GM19463 (cell line): ENCODE data around the gene CFAP410.
"Not testable (repeated sequence)": the region's sequence is repeated elsewhere in the genome, so short reads cannot be mapped to it uniquely, and the experiment has no call there.

Experiments
- ATAC-seq: cut with Tn5 transposase; IDR thresholded peaks from one replicate; pipeline ENCODE4 v1.9.1; 2021; ENCODE audit warnings: mild to moderate bottlenecking, moderate library complexity; ENCODE audit not compliant: unreplicated experiment

The CFAP410 gene

DNA sequence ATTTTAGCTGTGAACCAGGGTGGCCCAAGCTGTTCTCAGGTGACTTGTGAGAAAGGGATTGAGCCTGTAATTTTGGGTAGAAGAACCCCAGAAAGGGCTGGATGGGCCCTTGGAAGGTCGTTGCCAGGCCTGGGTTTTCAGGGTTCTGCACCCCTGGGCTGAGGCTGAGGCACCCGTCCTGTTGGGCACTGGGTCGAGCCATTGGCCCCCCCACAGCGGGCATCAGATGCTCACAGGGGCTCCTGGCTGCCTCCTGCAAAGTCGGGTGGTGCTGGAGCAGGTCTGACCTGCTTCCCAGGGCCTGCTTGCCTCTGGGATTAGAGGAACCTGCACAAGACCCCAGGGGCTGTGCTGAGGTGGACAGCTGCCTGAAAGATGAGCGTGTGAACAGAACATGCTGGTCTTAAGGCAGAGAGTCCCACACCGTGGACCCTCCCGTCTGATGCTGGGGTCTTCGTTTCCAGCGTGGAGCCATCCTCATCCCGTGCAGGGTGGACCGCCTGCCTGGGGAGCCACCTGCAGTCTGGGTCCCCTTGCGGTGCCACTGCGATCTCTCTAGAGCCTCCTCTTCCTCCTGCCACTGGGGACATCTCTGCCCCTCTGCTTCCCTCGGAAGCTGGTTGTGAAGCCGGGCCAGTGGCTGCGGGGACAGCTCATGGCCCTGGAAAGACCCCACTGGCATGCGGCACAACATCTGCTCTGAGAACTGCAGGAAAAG lies 12.5 kb upstream of the CFAP410 start:
- ATAC-seq = no peak

- ATAC-seq = no peak
Observed at GRCh38 chr21:44350773-44351481, 11.7 kb upstream of the CFAP410 start.

- ATAC-seq = no peak
Observed at GRCh38 chr21:44349847-44350772, 10.9 kb upstream of the CFAP410 start.

GRCh38 chr21:44349416-44349846 lies 10.2 kb upstream of the CFAP410 start:
- ATAC-seq = no peak

GRCh38 chr21:44348861-44349260 lies 9.7 kb upstream of the CFAP410 start:
- ATAC-seq = no peak

DNA sequence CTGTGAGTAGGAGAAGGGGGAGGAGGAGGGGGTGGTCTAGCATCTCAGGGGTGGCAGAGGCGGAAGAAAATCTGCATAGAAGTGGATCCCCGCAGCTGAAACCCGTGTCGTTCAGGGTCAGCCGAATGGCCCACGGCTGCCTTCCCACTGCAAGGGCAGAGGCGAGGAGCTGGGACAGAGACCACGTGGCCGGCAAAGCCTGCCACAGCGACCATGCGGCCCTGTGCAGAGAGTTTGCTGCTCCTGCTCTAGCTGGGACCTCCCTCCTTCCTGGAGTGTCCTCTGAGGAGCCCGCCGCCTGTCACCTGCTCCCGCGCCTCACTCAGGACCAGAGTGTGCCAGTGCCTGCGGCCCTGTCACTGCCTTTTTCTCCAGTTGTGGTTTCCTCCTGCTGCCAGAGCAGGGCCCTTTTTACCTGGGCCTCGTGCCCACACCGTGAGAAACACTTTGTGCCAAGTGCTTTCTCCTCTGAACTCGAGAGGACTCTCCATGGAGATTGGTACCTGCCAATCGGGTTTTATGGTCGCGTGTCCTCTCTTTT lies 8.8 kb upstream of the CFAP410 start:
- no peak for ATAC-seq

- ATAC-seq = no peak
Observed at GRCh38 chr21:44345495-44345894, 6.3 kb upstream of the CFAP410 start.

- ATAC-seq = no peak
Observed at GRCh38 chr21:44344541-44345183, 5.5 kb upstream of the CFAP410 start.

DNA sequence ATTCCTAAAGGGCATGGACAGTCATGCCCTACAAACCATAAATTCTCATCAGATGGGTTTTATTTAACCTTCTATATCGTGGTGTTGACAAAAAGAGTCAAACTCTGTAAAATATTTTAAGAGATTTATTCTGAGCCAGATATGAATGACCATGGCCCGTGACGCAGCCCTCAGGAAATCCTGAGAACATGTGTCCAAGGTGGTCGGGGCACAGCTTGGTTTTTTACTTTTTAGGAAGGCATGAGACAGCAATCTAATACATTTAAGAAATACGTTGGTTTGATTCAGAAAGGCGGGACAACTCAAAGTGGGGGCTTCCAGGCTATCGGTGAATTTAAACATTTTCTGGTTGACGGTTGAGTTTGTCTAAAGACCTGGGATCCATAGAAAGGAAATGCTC lies 3.8 kb upstream of the CFAP410 start:
- not testable (repeated sequence) for ATAC-seq

DNA sequence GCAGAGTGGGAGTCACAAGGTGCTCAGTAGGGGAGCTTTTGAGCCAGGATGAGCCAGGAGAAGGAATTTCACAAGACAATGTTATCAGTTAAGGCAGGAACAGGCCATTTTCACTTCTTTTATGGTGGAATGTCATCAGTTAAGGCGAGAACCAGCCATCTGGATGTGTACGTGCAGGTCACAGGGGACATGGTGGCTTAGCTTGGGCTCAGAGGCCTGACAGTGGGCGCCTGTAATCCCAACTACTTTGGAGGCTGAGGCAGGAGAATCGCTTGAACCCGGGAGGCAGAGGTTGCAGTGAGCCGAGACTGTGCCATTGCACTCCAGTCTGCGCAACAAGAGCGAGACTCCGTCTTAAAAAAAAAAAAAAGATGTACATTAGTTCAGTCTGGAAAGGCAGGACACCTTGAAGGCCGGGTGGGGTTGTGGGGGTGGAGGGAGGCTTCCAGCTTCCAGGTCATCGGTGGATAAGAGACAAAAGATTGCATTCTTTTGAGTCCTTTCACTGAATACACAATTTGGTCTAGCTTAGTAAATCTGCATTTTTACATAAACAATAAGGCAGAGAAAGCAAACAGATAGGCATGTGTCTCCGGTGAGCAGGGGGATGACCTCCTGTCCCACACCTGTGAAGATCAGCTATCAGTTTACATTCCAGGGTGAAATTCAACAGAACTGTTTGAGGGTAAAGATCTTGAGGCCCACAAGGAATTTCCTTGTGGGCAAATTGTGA lies 2.7 kb upstream of the CFAP410 start:
- ATAC-seq = not testable (repeated sequence)

GRCh38 chr21:44337941-44338895 lies 972 bp downstream of the CFAP410 start:
- no peak for ATAC-seq

- no peak for ATAC-seq
Observed at GRCh38 chr21:44337449-44337848, 1.7 kb downstream of the CFAP410 start.

DNA sequence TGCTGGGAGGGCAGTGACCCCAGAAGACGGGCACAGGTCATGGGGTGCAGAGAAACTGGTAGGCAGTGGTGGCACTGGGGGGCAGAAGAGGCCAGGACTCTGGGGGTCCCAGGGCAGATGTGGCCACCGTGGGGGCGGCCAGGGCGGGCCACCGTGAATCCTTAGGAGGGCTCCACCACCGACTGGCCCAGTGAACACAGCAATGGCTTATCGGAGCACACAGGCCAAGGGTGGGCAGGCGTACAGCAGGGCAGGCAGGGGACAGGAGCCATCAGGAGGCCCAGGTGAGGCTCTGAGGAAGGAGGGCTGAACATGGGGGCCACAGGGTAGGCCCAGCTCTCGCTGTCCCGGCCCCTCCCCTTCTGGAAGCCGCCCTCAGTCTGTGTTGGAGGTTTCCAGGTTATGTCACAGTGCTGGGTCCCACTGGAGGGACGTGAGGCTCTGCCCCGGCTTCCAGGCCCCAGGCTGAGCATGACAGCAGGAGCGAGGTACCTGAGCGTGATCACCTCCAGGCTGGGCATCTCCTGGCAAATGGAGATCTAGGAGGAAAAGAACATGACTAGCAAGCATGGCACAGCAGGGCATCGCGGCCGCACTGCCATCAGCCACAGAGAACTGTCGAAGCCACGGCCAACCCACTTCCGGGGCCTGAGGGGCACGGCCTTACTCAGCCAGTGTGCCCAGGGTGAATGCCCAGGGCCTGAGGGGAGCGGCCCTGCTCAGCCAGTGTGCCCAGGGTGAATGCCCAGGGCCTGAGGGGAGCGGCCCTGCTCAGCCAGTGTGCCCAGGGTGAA lies 3.7 kb downstream of the CFAP410 start:
- no peak for ATAC-seq

DNA sequence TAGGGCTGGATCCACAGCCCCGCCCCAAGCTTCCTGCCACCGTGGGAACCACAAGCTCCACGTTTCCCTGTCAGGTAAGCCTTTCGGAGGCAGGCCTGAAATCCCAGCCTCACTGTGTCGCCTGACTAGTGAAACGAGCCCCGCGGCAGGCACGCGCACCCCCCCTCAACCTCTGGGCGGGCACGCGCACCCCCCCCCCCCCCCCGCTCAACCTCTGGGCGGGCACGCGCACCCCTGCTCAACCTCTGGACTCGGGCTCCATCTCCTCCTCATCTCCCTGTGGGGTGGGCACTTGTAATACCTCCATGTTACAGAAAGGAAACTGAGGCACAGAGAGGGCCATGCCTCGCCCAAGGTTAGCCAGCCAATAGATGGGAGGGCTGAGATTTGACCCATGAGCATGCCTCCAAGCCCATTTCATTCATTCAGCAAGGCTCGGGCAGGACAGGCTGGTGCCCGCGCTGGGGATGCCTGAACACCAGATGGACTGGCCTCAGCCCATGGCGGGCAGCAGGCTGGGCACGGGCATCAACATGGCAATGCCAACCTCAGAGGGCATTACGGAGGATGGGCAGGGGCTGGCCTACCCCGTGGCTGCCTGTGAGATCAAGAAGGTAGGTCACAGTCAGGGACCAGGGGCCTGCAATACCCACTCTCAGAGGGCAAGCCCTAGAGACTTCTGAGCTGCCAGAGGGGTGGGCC lies 4.7 kb downstream of the CFAP410 start:
- no peak for ATAC-seq

- ATAC-seq = no peak
Observed at GRCh38 chr21:44333509-44334328, 5.5 kb downstream of the CFAP410 start.

GRCh38 chr21:44332965-44333364 lies 6.2 kb downstream of the CFAP410 start:
- no peak for ATAC-seq

DNA sequence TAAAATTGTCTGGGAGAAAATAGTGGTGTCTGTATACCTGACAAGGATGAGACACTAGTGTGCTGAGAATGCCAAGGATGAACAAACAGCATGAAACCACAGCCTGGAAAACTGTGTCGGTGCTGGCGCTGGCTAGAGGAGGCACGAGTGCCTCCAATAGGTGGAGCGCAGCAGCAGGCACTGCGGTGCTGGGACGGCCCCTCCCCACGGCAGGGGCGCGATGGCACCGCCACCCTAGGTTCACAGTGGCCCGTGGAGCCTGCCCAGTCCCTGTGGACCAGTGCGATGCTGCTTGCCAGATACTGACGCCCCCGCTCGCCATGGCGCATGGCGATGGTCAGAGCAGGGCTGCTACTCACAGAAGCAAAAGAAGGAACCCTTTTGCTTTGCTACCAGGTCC lies 6.8 kb downstream of the CFAP410 start:
- ATAC-seq = no peak
